ENCODE data around the gene GET4.
"Not testable (repeated sequence)": the region's sequence is repeated elsewhere in the genome, so short reads cannot be mapped to it uniquely, and the experiment has no call there.

The GET4 gene

DNA sequence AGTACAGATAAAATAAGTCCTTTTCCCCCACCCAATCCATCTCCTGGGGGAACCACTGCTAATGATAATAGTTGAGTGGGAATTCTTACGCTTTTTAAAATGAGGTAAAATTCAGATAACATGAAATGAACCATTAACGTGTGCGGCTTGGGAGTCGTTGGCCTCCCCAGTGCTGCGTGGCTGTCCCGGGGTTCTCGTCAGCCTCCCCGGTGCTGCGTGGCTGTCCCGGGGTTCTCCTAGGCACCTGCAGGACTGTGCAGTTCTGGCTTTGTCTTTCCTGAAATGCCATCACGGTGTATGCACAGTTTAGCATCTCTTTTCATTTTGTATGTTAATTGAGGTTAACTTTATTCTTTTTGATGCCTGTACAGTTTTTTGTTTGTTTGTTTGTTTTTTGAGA is 30.6 kb upstream of the GET4 start:
- DNase-seq (ENCODE audit: low read depth in 2 of 2) = no peak

DNA sequence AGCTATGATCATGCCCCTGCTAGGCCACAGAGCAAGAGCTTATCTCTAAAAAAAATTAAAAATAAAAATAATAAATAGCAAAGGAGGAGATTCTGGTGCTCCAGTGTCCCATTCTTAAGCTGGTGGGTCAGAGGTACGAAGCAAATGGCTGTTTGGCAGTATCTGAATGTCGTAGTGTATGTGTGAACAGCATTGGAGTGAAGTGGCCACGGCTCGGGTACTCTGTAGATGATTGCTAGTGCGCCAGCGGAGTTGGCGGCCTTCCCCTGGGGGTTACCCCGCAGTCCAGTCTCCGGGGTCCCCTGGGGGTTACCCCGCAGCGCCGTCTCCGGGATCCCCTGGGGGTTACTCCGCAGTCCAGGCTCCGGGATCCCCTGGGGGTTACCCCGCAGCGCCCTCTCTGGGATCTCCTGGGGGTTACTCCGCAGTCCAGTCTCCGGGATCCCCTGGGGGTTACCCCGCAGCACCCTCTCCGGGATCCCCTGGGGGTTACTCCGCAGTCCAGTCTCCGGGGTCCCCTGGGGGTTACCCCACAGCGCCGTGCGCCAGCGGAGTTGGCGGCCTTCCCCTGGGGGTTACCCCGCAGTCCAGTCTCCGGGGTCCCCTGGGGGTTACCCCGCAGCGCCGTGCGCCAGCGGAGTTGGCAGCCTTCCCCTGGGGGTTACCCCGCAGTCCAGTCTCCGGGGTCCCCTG is 29.2 kb upstream of the GET4 start:
- not testable (repeated sequence) for DNase-seq (ENCODE audit: low read depth in 2 of 2)

DNA sequence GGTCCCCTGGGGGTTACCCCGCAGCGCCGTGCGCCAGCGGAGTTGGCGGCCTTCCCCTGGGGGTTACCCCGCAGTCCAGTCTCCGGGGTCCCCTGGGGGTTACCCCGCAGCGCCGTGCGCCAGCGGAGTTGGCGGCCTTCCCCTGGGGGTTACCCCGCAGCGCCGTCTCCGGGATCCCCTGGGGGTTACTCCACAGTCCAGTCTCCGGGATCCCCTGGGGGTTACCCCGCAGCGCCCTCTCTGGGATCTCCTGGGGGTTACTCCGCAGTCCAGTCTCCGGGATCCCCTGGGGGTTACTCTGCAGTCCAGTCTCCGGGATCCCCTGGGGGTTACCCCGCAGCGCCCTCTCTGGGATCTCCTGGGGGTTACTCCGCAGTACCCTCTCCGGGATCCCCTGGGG is 28.6 kb upstream of the GET4 start:
- not testable (repeated sequence) for DNase-seq (ENCODE audit: low read depth in 2 of 2)

DNA sequence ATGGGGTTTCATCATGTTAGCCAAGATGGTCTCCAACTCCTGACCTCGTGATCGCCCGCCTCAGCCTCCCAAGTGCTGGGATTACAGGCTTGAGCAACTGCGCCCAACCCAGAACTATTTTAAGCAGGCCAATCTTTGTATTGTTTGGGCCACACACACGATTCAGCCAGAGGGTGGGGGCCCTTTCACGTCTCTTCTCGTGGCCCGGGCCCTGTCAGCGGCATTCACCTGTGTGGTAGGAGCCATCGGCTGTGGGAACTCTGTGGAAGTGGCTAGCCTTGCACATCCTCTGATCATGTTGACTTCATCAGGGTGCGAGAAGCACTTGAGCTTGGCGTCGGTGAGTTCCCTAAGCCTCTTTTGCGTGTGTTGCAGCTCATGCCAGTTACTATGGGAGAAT is 27.2 kb upstream of the GET4 start:
- no peak for DNase-seq (ENCODE audit: low read depth in 2 of 2)

DNA sequence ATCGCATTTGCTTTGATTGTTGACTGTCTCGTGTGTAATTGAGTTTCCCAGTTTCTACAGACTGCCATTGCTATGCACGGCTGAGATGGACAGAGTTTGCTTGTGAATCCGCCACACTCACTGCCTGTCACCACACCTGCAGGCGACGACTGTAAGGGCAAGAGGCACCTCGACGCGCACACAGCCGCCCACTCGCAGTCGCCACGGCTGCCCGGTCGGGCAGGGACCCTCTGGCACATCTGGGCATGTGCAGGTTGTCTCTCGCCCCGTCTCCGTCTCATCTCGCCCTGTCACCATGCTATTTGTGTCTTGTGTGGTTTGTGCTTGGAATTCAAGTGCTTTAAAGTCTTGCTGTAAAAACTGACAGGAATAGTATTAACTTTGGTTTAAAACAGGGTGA is 26.6 kb upstream of the GET4 start:
- DNase-seq (ENCODE audit: low read depth in 2 of 2) = no peak

DNA sequence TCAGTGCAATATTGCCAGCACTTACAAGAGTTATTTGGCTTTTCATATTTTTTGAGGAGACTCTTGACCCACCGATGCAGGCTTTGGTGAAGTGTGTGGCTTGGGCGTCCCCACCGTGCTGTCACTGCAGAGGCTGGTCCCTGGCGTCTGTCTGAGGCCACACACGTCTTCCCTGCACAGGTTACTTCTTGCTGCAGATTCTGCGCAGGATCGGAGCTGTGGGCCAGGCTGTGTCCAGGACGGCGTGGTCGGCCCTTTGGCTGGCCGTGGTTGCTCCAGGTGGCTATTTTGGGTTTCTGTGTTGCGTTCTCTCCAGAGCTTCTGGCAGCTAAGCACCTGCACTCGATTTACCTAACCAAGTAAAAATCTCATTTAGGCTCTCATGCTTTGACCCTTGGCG is 25.1 kb upstream of the GET4 start:
- DNase-seq (ENCODE audit: low read depth in 2 of 2) = no peak

DNA sequence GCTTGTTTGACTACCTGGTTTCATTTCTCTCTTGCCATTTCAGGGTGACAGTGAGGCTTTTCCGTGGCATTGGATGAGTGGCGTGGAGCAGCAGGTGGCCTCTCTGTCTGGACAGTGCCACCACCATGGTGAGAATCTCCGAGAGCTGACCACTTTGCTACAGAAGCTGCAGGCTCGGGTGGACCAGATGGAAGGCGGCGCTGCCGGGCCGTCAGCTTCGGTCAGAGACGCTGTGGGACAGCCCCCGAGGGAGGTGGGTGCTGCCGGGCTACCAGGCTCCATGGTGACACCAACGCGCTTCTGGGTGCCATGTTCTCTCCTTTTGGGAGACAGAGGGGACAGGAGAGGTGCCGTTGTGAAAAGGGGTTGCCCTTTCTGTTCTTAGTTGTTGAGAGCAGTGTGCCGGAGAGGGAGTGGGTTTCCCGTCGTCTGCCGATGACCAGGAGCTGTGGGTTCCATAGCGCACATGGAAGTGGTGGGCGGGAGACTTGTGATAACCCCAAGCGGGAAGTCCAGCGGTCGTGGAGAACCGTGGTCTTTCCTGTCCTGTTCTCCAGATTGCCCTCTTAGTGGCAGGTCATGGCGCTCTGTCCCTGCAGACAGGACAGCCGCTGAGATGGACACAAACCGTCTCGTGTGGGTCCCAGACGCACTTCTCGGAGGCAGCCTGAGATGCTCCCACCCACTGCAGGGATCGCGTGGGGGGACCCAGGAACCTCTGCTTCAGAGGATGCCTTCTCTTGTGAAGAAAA is 22.8 kb upstream of the GET4 start:
- no peak for DNase-seq (ENCODE audit: low read depth in 2 of 2)

DNA sequence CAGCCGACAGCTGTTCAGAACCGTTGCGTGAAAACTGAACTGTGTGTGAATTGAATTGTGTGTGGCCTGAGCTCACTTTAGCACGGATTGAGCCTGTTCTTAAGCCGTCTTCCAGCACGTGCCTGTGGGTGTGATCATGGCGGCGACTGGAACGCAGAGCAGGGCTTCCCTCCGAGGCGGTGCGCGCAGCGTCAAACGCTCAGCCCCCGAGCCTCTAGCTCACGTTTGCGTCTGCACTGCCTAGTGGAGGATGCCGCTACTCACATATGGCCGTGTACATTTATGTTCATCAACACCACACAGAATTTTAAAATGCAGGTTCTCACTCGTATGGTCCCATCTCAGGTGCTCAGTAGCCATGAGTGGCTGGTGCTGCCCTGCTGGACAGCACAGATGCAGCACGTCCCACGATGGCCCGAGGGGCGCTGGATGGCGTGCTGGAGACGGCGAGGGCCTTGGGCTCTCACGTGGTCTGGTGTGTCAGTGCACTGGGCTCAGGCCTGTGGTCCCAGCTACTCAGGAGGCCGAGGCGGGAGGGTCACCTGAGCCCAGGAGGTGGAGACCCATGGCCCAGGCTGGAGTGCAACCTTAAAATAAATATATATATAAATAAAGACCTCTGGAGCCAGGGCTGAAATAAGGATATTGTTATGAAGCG is 22.1 kb upstream of the GET4 start:
- DNase-seq (ENCODE audit: low read depth in 2 of 2) = no peak

DNA sequence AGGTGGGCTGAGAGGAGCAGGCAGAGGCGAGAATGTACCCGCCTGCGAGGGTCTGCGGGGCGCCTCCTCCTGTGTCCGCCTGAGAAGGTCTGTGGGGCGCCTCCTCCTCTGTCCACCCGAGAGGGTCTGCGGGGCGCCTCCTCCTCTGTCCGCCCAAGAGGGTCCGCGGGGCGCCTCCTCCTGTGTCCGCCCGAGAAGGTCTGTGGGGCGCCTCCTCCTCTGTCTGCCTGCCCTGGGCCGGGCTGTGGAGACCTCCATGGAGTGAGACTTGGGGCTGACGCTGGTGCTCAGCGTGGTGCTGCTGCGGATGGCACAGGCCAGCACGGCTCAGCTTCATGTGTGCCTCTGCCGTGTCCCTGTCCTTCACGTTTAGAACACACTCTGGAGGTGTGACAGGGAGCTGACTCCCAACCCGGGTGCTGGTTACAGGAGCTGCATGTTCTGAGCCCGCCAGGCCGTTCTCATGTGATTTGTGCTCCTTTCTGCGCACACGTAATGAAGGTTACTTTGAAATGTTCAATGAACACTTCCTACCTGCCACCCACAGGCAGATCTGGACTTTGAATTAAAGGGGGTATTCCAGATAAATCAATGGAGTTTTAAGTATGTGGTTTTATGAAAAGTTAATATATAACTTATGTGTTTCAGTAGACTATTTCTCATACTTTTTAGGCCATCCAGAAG is 20.5 kb upstream of the GET4 start:
- DNase-seq (ENCODE audit: low read depth in 2 of 2) = no peak

DNA sequence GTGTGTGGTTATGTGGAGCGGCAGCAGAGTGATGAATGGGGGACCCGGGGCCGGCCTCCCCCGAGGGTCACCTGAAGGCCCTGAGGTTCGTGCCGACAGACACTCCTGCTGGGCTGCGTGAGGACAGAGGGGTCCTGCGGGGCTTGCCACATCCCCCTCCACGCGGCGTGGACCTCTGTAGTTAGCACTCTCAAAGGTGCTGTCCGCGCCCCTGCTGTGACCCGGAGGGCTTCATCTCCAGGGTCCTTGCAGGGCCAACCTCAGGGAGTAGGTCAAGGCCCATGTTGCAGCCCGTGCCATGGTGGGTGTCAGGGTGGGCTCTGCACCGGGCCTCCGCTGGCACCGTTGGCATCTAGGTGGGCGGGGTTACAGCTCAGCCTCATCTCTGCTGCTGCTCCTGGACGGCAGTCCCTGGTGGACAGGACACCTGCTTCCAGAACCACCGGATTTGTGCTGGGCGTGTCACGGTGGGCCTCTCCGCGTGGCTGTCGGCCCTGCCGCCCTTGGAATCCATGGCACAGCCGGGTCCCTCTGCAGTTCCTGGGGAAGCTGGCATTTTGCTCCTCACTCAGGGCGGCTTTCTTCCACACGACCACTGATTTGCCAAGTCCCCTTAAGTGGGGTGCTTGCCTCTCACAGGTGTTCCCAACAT is 19.8 kb upstream of the GET4 start:
- DNase-seq (ENCODE audit: low read depth in 2 of 2) = no peak

DNA sequence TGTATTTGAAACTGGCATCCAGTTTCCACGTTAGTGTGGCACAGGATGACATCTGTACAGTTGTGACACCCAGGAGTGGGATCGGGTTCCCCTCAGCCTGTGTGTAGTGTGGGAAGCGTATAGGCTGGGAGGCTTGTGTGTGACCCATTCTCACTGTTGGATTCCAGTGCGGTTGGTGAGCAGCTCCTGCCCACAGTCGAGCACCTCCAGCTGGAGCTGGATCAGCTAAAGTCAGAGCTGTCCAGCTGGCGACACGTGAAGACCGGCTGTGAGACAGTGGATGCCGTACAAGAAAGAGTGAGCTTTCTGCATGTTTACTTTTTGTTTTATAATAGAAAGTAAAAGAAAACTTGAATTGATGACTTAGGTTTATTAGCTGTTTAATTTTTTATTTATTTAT is 18.7 kb upstream of the GET4 start:
- no peak for DNase-seq (ENCODE audit: low read depth in 2 of 2)

DNA sequence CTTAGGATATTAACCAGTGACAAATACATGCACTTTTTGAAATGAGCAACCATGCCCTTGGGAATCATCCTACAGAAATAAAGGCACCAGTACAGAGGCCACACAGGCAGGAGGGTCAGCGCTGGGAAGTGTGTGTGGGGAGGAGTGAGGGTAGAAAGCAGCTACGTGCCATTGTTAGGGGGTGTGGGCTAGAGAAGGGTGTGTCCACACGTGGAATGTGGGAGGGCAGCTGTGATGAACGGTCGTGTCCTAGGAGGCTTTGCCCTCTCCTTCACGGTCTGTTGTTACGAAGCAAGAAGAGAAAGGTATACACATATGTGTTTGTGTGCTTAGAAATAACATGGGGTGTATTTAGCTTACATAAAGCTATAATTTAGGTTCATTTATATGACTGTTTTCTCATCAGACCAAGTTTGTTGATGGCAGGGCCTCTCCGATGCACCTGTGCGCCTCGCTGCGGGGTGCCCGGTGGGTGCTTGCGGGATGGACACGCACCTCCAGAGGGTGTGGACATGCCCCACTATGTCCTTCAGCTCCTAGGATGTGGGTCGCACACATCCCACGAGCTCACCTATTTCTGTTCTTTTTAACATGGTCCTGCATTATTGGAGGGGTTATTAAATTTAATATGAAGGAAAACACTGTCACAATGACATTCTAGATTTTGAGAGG is 16.9 kb upstream of the GET4 start:
- no peak for DNase-seq (ENCODE audit: low read depth in 2 of 2)

DNA sequence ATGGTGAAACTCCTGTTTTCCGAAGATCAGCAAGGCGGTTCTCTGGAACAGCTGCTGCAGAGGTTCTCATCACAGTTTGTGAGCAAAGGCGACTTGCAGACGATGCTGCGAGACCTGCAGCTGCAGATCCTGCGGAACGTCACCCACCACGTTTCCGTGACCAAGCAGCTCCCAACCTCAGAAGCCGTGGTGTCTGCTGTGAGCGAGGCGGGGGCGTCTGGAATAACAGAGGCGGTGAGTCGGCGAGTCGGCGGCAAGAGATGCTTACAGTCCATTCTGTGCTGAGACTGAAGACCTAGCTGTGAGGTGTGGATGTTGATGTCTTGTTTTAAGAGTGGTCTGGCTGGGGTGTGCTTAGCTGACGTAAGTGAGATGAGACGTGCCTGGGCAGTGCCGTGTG is 16.2 kb upstream of the GET4 start:
- no peak for DNase-seq (ENCODE audit: low read depth in 2 of 2)

DNA sequence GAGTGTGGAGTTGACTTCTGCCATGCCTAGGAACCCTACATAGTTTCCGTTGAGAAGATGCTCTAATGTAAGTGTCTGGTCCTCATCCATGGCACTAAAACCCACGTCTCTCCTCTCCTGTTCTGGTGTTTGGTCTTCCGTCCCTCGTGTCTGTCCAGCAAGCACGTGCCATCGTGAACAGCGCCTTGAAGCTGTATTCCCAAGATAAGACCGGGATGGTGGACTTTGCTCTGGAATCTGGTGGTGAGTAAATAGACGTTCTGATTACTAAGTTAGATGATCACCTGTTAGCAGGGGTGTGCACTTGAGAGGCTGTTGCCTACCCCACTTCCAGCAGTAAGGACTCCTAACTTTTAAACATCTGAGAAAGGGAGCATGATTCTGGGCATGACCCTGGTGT is 15.1 kb upstream of the GET4 start:
- DNase-seq (ENCODE audit: low read depth in 2 of 2) = no peak

DNA sequence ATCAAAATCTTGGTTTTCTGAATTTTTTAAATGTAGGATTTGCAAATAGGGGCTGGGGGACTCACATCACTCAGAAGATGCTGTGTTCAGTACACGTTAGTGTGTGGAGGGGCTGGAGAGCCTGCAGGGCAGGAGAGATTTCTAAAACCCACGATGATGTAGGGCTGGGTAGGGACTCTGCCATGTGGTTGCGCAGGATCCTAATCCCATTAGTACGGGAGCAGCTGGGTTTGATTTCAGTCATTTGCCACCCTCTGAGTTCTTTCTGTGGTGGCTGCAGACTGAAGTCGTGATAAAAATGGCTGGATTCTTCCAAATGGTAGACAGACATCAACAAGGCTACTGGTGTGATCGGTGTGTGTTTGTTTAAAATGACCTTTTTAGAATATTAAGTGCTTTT is 14.2 kb upstream of the GET4 start:
- no peak for DNase-seq (ENCODE audit: low read depth in 2 of 2)

DNA sequence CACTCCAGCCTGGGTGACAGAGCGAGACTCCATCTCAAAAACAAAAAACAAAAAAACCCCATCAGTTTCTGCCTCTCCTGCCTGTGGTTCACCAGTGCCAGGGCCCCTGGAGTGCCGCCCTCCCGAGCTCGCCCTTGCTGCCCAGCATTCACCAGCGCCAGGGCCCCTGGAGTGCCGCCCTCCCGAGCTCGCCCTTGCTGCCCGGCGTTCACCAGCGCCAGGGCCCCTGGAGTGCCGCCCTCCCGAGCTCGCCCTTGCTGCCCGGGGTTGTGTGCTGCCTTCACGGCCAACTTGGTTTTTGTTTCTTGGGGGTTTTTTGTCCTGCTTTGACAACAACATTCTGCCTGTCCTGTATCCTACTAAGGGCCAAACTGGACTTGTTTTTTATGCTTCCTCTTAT is 13.2 kb upstream of the GET4 start:
- DNase-seq (ENCODE audit: low read depth in 2 of 2) = no peak

DNA sequence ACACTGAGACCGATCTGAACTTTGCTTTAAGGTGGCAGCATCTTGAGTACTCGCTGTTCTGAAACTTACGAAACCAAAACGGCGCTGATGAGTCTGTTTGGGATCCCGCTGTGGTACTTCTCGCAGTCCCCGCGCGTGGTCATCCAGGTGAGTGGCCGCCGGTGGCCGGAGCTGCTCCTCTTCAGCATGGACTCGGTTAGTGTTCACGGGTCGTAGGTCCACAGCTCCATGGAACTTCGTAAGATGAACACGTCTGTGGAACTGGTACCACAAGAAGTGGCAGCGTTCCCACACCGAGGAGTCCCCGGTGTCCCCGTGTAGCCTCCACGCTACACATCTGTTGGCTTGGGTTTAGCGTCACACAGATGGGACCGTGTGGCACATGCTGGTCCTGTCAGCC is 10.4 kb upstream of the GET4 start:
- no peak for DNase-seq (ENCODE audit: low read depth in 2 of 2)

DNA sequence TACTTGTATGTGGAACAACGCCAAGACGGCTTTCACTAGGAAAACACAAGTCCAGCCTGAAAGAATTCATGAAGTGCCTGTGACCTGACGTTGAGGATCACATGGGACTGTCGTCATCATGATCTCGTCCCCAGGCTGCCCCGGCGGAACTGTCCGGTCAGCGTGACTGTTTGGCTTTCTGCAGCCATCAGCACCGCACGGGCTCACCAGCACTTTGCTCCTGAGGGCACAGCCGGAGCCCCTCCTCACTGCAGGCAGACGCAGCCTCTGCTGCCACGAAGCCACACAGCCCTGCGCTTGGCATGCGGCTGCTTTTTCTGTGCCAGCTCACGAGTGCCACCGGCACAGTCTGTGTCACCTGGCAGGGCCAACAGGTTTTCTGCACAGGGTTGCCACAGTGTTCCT is 9.4 kb upstream of the GET4 start:
- DNase-seq (ENCODE audit: low read depth in 2 of 2) = no peak

DNA sequence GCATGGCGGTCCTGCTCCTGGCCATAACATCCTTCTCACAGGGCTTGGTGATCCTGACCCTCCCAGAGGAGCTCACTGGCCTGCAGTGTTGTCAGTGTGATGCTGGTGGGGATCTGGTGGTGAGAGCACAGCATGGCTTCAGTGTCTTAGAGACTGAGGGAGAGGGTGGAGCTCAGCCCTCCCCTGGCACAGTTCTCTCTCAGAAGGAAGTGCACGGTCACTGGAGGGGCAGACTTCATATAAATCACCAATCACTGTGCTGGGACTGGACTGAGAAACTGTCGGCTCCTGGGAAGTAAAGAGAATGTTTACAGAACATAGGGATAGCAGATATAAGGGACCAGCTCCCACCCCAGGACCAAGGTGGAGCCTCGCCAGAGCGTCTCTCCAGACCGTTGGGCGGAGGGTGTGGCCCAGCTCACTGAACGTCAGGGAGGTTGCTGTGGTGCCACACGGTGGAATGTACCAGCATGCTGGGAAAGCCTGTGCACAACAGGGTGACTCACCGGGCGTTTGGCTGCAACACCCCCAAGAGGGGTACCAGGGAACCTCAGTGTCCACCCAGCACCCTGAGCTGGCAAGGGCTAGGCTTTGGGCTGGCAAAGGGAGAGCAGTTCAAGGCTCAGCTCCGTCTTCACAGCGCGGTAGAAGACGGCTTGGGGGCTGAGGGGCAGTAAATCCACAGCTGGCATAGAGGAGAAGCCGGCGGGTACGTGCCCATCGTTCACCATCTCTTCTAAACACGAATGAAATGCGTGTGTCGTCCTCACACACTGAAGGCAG is 8.8 kb upstream of the GET4 start:
- no peak for DNase-seq (ENCODE audit: low read depth in 2 of 2)

DNA sequence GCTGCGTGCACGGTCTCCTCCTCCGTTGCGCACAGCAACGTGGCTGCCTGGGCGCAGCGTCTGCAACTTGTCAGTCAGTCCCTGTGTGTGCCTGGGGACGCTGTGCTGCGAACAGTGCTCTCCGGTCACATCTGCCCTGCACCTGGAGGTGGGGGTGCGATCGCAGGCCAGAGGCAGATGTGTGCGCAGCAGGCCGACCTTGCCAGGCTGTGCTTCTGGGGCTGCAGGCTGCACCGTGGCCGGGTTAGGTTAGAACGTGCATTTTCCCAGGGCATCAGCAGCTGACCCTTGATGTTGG is 8.2 kb upstream of the GET4 start:
- DNase-seq (ENCODE audit: low read depth in 2 of 2) = no peak

DNA sequence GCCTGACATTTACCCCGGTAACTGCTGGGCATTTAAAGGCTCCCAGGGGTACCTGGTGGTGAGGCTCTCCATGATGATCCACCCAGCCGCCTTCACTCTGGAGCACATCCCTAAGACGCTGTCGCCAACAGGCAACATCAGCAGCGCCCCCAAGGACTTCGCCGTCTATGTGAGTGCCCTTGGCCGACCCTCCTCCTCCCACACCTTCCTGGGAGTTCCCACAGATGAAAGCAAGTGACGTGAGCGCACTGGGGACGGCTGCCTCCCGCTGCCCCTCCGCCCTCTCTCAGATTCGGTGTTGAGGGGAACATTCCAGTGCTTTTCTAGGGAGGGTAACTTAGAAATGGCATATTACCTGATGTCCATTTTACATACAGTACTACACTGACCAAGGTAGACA is 7.0 kb upstream of the GET4 start:
- DNase-seq (ENCODE audit: low read depth in 2 of 2) = no peak

Data from stimulated activated CD8-positive, alpha-beta memory T cell treated with anti-CD3 and anti-CD28 coated beads, Interleukin-15, amount 100 ng/mL, for 4 hours (primary cell).